Measurements from ENCODE around the gene DES.
"Not testable (repeated sequence)": the region's sequence is repeated elsewhere in the genome, so short reads cannot be mapped to it uniquely, and the experiment has no call there.

DES gene

GRCh38 chr2:219388907-219389156 is 29.3 kb upstream of the DES start:
- H3K27ac ChIP-seq (ENCODE audit: insufficient read depth in 1 of 2, low read depth in 1 of 2, low read length in 2 of 2, poor library complexity in 1 of 2, severe bottlenecking in 2 of 2): peak overlapping the region in 1 of 2 experiments; percentile 46
- no peak for DNase-seq
- H3K36me3 ChIP-seq (ENCODE audit: control insufficient read depth in 4 of 4, insufficient read depth in 4 of 4, low read length in 3 of 4): peaks cover 2 to 25% (median 20%) of the 10 kb centered on the region in 4 experiments
- peak overlapping the region in 5 of 7 experiments; percentile 0 to 66 (median 40) for H3K4me3 ChIP-seq (ENCODE audit: control insufficient read depth in 1 of 7, extremely low read depth in 1 of 7, insufficient read depth in 4 of 7, low read depth in 2 of 7, low read length in 6 of 7)
- ChIA-PET CTCF (interaction anchor here (1.0 to 6.8 kb wide), 7 partner anchors 10 to 141 kb away, joined by 3 to 67 read pairs (median 3); partner anchors contain the start of gene GMPPA), POLR2A (interaction anchor here (0.8 to 0.9 kb wide), 2 partner anchors 13 to 508 kb away, joined by 3 to 4 read pairs; partner anchors contain the start of gene WNT10A)
- peaks cover 0 to 16% (median 12%) of the 10 kb centered on the region in 4 experiments for H3K4me1 ChIP-seq (ENCODE audit: control extremely low read depth in 1 of 4, control insufficient read depth in 4 of 4, insufficient read depth in 4 of 4, low read length in 3 of 4)
- H3K9me3 ChIP-seq (ENCODE audit: control extremely low read depth in 1 of 5, control insufficient read depth in 4 of 5, insufficient read depth in 2 of 5, low read depth in 1 of 5, low read length in 4 of 5): no peaks in the 10 kb centered on the region
- 61% methylated on average over 6 of the region's 6 CpGs for WGBS (ENCODE audit: insufficient coverage)
- H3K27me3 ChIP-seq (replicated peaks in 2 of 5; ENCODE audit: control insufficient read depth in 4 of 5, insufficient read depth in 5 of 5, low read length in 4 of 5): peaks cover 0 to 2% (median 0%) of the 10 kb centered on the region in 5 experiments

DNA sequence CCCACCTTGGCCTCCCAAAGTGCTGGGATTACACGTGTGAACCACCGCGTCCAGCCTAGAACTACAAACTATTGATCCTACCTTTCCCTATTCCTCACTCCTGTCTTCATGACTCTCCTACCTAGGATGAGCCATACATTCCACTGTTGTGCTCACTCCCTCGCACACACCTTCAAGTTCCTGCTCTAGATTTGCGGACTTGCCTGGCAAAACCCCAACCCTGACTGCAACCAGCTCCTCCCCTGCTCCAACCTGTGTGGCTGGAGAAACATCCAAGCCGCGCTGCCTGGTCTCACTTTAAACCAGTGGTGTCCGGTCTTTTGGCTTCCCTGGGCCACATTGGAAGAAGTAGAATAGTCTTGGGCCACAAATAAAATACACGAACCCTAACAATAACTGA is 25.4 kb upstream of the DES start:
- POLR2A ChIA-PET: no interaction called here
- CTCF ChIA-PET: interaction anchor here (1.0 to 6.8 kb wide), 4 partner anchors 10 to 63 kb away, joined by 3 to 67 read pairs (median 3); no protein-coding TSS in a partner anchor

DNA sequence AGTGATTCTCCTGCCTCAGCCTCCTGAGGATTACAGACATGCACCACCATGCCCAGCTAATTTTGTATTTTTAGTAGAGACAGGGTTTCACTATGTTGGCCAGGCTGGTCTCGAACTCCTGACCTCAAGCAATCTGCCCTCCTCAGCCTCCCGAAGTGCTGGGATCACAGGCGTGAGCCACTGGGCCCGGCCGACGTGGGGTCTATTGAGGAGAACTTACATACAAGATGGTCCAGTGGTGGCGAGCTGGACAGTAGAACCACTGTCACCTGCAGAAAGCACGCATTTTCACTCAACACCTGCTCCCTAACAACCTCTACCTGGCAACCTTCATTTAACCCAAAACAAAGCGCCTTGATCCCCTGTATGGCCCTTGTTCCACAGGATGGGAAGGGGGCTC is 23.1 kb upstream of the DES start:
- H3K27ac ChIP-seq (ENCODE audit: insufficient read depth in 1 of 2, low read depth in 1 of 2, low read length in 2 of 2, poor library complexity in 1 of 2, severe bottlenecking in 2 of 2); POLR2A ChIA-PET; H3K27me3 ChIP-seq (replicated peaks in 2 of 5; ENCODE audit: control insufficient read depth in 4 of 5, insufficient read depth in 5 of 5, low read length in 4 of 5); H3K36me3 ChIP-seq (ENCODE audit: control insufficient read depth in 4 of 4, insufficient read depth in 4 of 4, low read length in 3 of 4); DNase-seq; H3K4me1 ChIP-seq (ENCODE audit: control extremely low read depth in 1 of 4, control insufficient read depth in 4 of 4, insufficient read depth in 4 of 4, low read length in 3 of 4); H3K4me3 ChIP-seq (ENCODE audit: control insufficient read depth in 1 of 7, extremely low read depth in 1 of 7, insufficient read depth in 4 of 7, low read depth in 2 of 7, low read length in 6 of 7); H3K9me3 ChIP-seq (ENCODE audit: control extremely low read depth in 1 of 5, control insufficient read depth in 4 of 5, insufficient read depth in 2 of 5, low read depth in 1 of 5, low read length in 4 of 5): not testable (repeated sequence)
- CTCF ChIA-PET: interaction anchor here (1.4 kb wide), 1 partner anchor 128 kb away, joined by 4 read pairs; no protein-coding TSS in a partner anchor
- WGBS (ENCODE audit: insufficient coverage): 97% methylated on average over 9 of the region's 9 CpGs

More for the DNA sequence above, 25.4 kb upstream of the DES start:
- DNase-seq: no peak
- Histone ChIP-seq H3K27ac (ENCODE audit: insufficient read depth in 1 of 2, low read depth in 1 of 2, low read length in 2 of 2, poor library complexity in 1 of 2, severe bottlenecking in 2 of 2) (no peak overlapping the region), H3K4me3 (ENCODE audit: control insufficient read depth in 1 of 7, extremely low read depth in 1 of 7, insufficient read depth in 4 of 7, low read depth in 2 of 7, low read length in 6 of 7) (no peak overlapping the region), H3K9me3 (ENCODE audit: control extremely low read depth in 1 of 5, control insufficient read depth in 4 of 5, insufficient read depth in 2 of 5, low read depth in 1 of 5, low read length in 4 of 5) (no peaks in the 10 kb centered on the region), H3K4me1 (ENCODE audit: control extremely low read depth in 1 of 4, control insufficient read depth in 4 of 4, insufficient read depth in 4 of 4, low read length in 3 of 4) (peaks cover 0 to 7% (median 4%) of the 10 kb centered on the region in 4 experiments), H3K36me3 (ENCODE audit: control insufficient read depth in 4 of 4, insufficient read depth in 4 of 4, low read length in 3 of 4) (no peaks in the 10 kb centered on the region), H3K27me3 (replicated peaks in 2 of 5; ENCODE audit: control insufficient read depth in 4 of 5, insufficient read depth in 5 of 5, low read length in 4 of 5) (peaks cover 0 to 4% (median 0%) of the 10 kb centered on the region in 5 experiments)
- 92% methylated on average over 7 of the region's 9 CpGs for WGBS (ENCODE audit: insufficient coverage)

- Histone ChIP-seq H3K27me3 (replicated peaks in 2 of 5; ENCODE audit: control insufficient read depth in 4 of 5, insufficient read depth in 5 of 5, low read length in 4 of 5) (peaks cover 0 to 7% (median 0%) of the 10 kb centered on the region in 5 experiments), H3K36me3 (ENCODE audit: control insufficient read depth in 4 of 4, insufficient read depth in 4 of 4, low read length in 3 of 4) (no peaks in the 10 kb centered on the region), H3K4me1 (ENCODE audit: control extremely low read depth in 1 of 4, control insufficient read depth in 4 of 4, insufficient read depth in 4 of 4, low read length in 3 of 4) (peaks cover 0 to 7% (median 2%) of the 10 kb centered on the region in 4 experiments), H3K4me3 (ENCODE audit: control insufficient read depth in 1 of 7, extremely low read depth in 1 of 7, insufficient read depth in 4 of 7, low read depth in 2 of 7, low read length in 6 of 7) (no peak overlapping the region), H3K27ac (ENCODE audit: insufficient read depth in 1 of 2, low read depth in 1 of 2, low read length in 2 of 2, poor library complexity in 1 of 2, severe bottlenecking in 2 of 2) (no peak overlapping the region), H3K9me3 (ENCODE audit: control extremely low read depth in 1 of 5, control insufficient read depth in 4 of 5, insufficient read depth in 2 of 5, low read depth in 1 of 5, low read length in 4 of 5) (no peaks in the 10 kb centered on the region)
- no peak for DNase-seq
- ChIA-PET POLR2A (no interaction called here), CTCF (interaction anchor here (1.4 kb wide), 1 partner anchor 128 kb away, joined by 4 read pairs; no protein-coding TSS in a partner anchor)
- 97% methylated on average over 3 of the region's 3 CpGs for whole genome bisulfite sequencing (ENCODE audit: insufficient coverage)
These were observed 22.6 kb upstream of the DES start for GRCh38 chr2:219395609-219396008.

DNA sequence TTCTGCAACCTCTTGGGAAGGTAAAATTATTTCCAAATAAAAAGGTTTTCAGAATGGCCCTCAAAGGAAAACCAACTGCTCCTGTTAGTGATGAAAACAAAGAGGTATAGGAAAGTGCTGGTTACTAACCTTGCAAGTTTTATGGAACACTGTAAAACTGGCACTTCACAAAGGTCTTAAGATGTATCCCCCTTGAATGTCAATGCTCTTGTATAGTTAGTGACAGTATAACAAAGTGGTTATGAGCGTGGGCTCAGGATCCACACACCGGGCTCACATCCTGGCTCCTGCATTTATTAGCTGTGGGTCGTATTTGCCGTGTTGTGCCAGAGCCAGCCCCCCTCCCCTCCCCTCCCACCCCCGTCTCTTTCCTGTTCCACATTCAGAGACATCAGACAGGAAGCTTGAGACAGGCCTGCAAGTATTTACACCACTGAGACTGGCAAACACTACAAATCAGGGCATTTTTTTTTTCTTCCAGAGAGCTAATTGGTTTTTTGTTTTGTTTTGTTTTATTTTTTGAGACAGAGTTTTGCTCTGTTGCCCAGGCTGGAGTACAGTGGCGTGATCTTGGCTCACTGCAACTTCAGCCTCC is 21.2 kb upstream of the DES start:
- 29% methylated on average over 5 of the region's 6 CpGs for WGBS (ENCODE audit: insufficient coverage)
- peak in 2 of 3 donors; percentile 29 to 39 for DNase-seq
- ChIA-PET CTCF (interaction anchor here (0.6 kb wide), 1 partner anchor 134 kb away, joined by 3 read pairs; no protein-coding TSS in a partner anchor), POLR2A (no interaction called here)
- no peaks in the 10 kb centered on the region for H3K9me3 ChIP-seq (ENCODE audit: control extremely low read depth in 1 of 5, control insufficient read depth in 4 of 5, insufficient read depth in 2 of 5, low read depth in 1 of 5, low read length in 4 of 5)
- peaks cover 0 to 7% (median 0%) of the 10 kb centered on the region in 5 experiments for H3K27me3 ChIP-seq (replicated peaks in 2 of 5; ENCODE audit: control insufficient read depth in 4 of 5, insufficient read depth in 5 of 5, low read length in 4 of 5)
- H3K4me3 ChIP-seq (ENCODE audit: control insufficient read depth in 1 of 7, extremely low read depth in 1 of 7, insufficient read depth in 4 of 7, low read depth in 2 of 7, low read length in 6 of 7): no peak overlapping the region
- no peak overlapping the region for H3K27ac ChIP-seq (ENCODE audit: insufficient read depth in 1 of 2, low read depth in 1 of 2, low read length in 2 of 2, poor library complexity in 1 of 2, severe bottlenecking in 2 of 2)
- H3K36me3 ChIP-seq (ENCODE audit: control insufficient read depth in 4 of 4, insufficient read depth in 4 of 4, low read length in 3 of 4): no peaks in the 10 kb centered on the region
- H3K4me1 ChIP-seq (ENCODE audit: control extremely low read depth in 1 of 4, control insufficient read depth in 4 of 4, insufficient read depth in 4 of 4, low read length in 3 of 4): peaks cover 0 to 7% (median 2%) of the 10 kb centered on the region in 4 experiments

- DNase-seq: no peak
- ChIA-PET POLR2A (interaction anchor here (0.7 kb wide), 1 partner anchor 331 kb away, joined by 4 read pairs; no protein-coding TSS in a partner anchor), CTCF (interaction anchor here (1.0 to 7.1 kb wide), 4 partner anchors 10 to 131 kb away, joined by 3 to 99 read pairs (median 7); partner anchors contain the start of gene DNPEP)
- H3K9me3 ChIP-seq (ENCODE audit: control extremely low read depth in 1 of 5, control insufficient read depth in 4 of 5, insufficient read depth in 2 of 5, low read depth in 1 of 5, low read length in 4 of 5): no peaks in the 10 kb centered on the region
- H3K27me3 ChIP-seq (replicated peaks in 2 of 5; ENCODE audit: control insufficient read depth in 4 of 5, insufficient read depth in 5 of 5, low read length in 4 of 5): peaks cover 0 to 5% (median 0%) of the 10 kb centered on the region in 5 experiments
- no peak overlapping the region for H3K27ac ChIP-seq (ENCODE audit: insufficient read depth in 1 of 2, low read depth in 1 of 2, low read length in 2 of 2, poor library complexity in 1 of 2, severe bottlenecking in 2 of 2)
- peaks cover 0 to 7% (median 2%) of the 10 kb centered on the region in 4 experiments for H3K4me1 ChIP-seq (ENCODE audit: control extremely low read depth in 1 of 4, control insufficient read depth in 4 of 4, insufficient read depth in 4 of 4, low read length in 3 of 4)
- H3K4me3 ChIP-seq (ENCODE audit: control insufficient read depth in 1 of 7, extremely low read depth in 1 of 7, insufficient read depth in 4 of 7, low read depth in 2 of 7, low read length in 6 of 7): no peak overlapping the region
- no peaks in the 10 kb centered on the region for H3K36me3 ChIP-seq (ENCODE audit: control insufficient read depth in 4 of 4, insufficient read depth in 4 of 4, low read length in 3 of 4)
- WGBS (ENCODE audit: insufficient coverage): 100% methylated on average over 3 of the region's 5 CpGs
These were observed 19.3 kb upstream of the DES start for GRCh38 chr2:219398721-219399363.
